ENCODE results near the gene KLHL34. TPM values are rescaled to one million over a fixed set of nuclear protein-coding genes. Genes with fewer than 3 reads are reported as not detected.

The KLHL34 gene
- total RNA-seq, 1 experiment from 2014 or later, result 0.05 TPM

DNA sequence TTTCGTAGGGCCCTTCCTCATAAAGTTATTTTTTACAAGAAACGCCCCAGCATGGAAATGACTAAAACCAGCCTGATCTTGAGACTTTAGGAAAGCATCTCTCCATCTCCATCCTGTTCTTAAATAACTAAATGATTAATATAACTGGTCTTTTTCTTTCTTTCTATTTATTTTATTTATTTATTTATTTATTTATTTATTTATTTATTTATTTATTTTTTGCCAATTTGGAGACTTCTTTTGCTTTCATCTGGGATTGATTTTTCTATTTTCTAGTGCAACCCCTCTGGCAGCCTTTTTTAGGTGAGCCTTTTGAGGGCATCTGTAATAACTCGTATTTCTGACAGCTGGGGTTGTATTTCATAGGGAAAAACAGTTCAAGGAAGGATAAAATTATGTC, 1.2 kb upstream of the KLHL34 start:
- Histone ChIP-seq H3K27ac (ENCODE audit: low read length) (no peak overlapping the region), H3K4me1 (ENCODE audit: control insufficient read depth, insufficient read depth, low read length) (no peaks in the 10 kb centered on the region), H3K4me3 (ENCODE audit: low read depth in 2 of 2, low read length in 2 of 2) (peak overlapping the region in 1 of 2 experiments; percentile 43; a peak in 2 of 4 replicates), H3K36me3 (ENCODE audit: control insufficient read depth, insufficient read depth, low read length) (no peaks in the 10 kb centered on the region), H3K27me3 (ENCODE audit: control insufficient read depth, insufficient read depth, low read length) (no peaks in the 10 kb centered on the region), H3K9me3 (ENCODE audit: control insufficient read depth, insufficient read depth, low read depth, low read length) (no peaks in the 10 kb centered on the region)
- intact Hi-C loops (cut with micrococcal nuclease; ENCODE audit: unreplicated experiment) (no loop called here), in situ Hi-C loops (cut with HindIII; ENCODE audit: low pct_unique_long_range_greater_than_20kb, low sequenced_read_pairs) (no loop called here)
- TF ChIP-seq, protein P1, sequence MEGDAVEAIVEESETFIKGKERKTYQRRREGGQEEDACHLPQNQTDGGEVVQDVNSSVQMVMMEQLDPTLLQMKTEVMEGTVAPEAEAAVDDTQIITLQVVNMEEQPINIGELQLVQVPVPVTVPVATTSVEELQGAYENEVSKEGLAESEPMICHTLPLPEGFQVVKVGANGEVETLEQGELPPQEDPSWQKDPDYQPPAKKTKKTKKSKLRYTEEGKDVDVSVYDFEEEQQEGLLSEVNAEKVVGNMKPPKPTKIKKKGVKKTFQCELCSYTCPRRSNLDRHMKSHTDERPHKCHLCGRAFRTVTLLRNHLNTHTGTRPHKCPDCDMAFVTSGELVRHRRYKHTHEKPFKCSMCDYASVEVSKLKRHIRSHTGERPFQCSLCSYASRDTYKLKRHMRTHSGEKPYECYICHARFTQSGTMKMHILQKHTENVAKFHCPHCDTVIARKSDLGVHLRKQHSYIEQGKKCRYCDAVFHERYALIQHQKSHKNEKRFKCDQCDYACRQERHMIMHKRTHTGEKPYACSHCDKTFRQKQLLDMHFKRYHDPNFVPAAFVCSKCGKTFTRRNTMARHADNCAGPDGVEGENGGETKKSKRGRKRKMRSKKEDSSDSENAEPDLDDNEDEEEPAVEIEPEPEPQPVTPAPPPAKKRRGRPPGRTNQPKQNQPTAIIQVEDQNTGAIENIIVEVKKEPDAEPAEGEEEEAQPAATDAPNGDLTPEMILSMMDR (IDR thresholded peaks at IDR 0.05), result no peak
- no peak for TF ChIP-seq SIN3A (IDR thresholded peaks at IDR 0.05; ENCODE audit: borderline replicate concordance, insufficient read depth, low read depth, low read length)
- TF ChIP-seq, protein P2, sequence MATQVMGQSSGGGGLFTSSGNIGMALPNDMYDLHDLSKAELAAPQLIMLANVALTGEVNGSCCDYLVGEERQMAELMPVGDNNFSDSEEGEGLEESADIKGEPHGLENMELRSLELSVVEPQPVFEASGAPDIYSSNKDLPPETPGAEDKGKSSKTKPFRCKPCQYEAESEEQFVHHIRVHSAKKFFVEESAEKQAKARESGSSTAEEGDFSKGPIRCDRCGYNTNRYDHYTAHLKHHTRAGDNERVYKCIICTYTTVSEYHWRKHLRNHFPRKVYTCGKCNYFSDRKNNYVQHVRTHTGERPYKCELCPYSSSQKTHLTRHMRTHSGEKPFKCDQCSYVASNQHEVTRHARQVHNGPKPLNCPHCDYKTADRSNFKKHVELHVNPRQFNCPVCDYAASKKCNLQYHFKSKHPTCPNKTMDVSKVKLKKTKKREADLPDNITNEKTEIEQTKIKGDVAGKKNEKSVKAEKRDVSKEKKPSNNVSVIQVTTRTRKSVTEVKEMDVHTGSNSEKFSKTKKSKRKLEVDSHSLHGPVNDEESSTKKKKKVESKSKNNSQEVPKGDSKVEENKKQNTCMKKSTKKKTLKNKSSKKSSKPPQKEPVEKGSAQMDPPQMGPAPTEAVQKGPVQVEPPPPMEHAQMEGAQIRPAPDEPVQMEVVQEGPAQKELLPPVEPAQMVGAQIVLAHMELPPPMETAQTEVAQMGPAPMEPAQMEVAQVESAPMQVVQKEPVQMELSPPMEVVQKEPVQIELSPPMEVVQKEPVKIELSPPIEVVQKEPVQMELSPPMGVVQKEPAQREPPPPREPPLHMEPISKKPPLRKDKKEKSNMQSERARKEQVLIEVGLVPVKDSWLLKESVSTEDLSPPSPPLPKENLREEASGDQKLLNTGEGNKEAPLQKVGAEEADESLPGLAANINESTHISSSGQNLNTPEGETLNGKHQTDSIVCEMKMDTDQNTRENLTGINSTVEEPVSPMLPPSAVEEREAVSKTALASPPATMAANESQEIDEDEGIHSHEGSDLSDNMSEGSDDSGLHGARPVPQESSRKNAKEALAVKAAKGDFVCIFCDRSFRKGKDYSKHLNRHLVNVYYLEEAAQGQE (IDR thresholded peaks at IDR 0.05; ENCODE audit: insufficient read depth in 1 of 2, low read depth in 2 of 2, low read length in 1 of 2), result no peak
- no peak for TF ChIP-seq TCF7L2 (IDR thresholded peaks at IDR 0.05; ENCODE audit: low read depth, low read length)
- TF ChIP-seq POLR2AphosphoS5 (IDR thresholded peaks at IDR 0.05; ENCODE audit: low read depth, low read length), result no peak
- CTCF ChIA-PET, result no interaction called here
- BruUV-seq (replicated peaks), result no TSS peak
- POLR2A ChIA-PET, result no interaction called here
- ATAC-seq (no peak), DNase-seq (ENCODE audit: low read depth, low spot score) (no peak)

DNA sequence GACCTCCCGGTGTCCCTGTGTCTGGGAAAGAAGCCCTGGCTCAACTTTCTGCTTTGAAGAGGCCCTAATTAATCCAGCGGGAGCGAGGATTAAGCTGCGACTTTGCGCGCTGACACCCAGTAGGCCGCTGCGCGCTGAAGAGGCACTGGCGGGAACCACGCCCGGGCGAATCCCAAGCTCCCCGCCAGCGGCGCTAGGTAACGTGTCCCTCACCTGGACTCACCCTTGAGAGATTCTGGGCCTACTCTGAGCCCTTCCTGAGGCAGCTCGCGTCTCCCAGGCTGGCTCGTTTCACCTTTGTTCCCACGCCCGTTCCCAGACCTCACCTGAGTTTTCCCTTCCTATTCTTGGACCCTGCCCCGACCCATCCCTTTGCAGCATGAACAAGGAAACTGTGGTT, 616 bp upstream of the KLHL34 start:
- peak overlapping the region; percentile 29 to 43 for H3K4me3 ChIP-seq (ENCODE audit: low read depth in 2 of 2, low read length in 2 of 2)

DNA sequence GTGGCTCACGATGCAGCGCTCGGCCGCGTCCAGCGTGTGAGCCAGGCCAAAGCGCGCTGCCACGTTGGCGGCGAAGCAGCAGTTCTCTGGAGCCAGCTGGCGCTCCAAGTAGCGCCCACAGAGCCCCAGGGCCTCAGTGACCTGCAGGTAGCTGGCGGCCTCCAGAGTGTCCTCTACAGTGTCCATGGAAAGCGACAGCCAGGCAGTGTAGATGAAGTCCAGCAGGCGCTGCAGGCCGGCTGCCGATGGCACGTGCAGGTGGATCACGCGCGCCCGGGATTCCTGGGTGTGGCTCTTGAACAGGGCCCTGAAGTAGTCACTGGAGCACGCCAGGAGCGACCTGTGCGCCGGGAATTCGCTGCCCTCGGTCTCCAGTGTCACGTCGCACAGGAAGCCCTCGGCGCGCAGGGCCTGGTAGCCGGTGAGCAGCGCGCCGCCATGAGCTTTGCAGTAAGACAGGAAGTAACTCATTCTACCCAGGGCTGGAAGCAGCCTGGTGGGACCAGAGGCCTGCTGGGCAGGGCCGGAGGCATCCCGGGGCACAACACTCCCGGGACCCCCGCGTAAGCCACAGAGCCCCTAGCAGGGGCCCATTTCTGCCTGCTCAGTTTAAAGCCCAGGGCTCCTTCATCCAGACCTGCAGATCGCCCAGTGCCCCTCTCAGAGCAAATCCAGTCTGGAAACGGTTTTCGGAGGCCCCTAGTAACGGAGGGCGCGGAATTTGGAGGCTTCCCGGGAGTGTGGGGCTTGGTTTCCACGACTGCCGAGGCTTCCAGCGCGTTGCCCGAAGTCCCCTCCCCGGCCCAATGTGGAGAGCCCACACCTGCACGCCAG, 595 bp downstream of the KLHL34 start:
- H3K36me3 ChIP-seq (ENCODE audit: control insufficient read depth, insufficient read depth, low read length), result no peaks in the 10 kb centered on the region
- no peak overlapping the region for H3K4me3 ChIP-seq (ENCODE audit: low read depth in 2 of 2, low read length in 2 of 2)
- DNase-seq (ENCODE audit: low read depth, low spot score), result no peak
- TF ChIP-seq SIN3A (IDR thresholded peaks at IDR 0.05; ENCODE audit: borderline replicate concordance, insufficient read depth, low read depth, low read length), result no peak
- TF ChIP-seq, protein P1 (IDR thresholded peaks at IDR 0.05), result no peak
- TF ChIP-seq TCF7L2 (IDR thresholded peaks at IDR 0.05; ENCODE audit: low read depth, low read length), result no peak
- TF ChIP-seq POLR2AphosphoS5 (IDR thresholded peaks at IDR 0.05; ENCODE audit: low read depth, low read length), result no peak
- TF ChIP-seq, protein P2 (IDR thresholded peaks at IDR 0.05; ENCODE audit: insufficient read depth in 1 of 2, low read depth in 2 of 2, low read length in 1 of 2), result no peak
- intact Hi-C loops (cut with micrococcal nuclease; ENCODE audit: unreplicated experiment), result no loop called here
- CTCF ChIA-PET, result no interaction called here
- ATAC-seq, result no peak
- BruUV-seq (replicated peaks), result no TSS peak
- no peaks in the 10 kb centered on the region for H3K4me1 ChIP-seq (ENCODE audit: control insufficient read depth, insufficient read depth, low read length)
- no peaks in the 10 kb centered on the region for H3K9me3 ChIP-seq (ENCODE audit: control insufficient read depth, insufficient read depth, low read depth, low read length)
- no peak overlapping the region for H3K27ac ChIP-seq (ENCODE audit: low read length)
- in situ Hi-C loops (cut with HindIII; ENCODE audit: low pct_unique_long_range_greater_than_20kb, low sequenced_read_pairs), result no loop called here
- POLR2A ChIA-PET, result no interaction called here
- H3K27me3 ChIP-seq (ENCODE audit: control insufficient read depth, insufficient read depth, low read length), result no peaks in the 10 kb centered on the region

More for the DNA sequence above, 616 bp upstream of the KLHL34 start:
- POLR2A ChIA-PET, result no interaction called here
- Histone ChIP-seq H3K27ac (ENCODE audit: low read length) (no peak overlapping the region), H3K36me3 (ENCODE audit: control insufficient read depth, insufficient read depth, low read length) (no peaks in the 10 kb centered on the region), H3K27me3 (ENCODE audit: control insufficient read depth, insufficient read depth, low read length) (no peaks in the 10 kb centered on the region), H3K4me1 (ENCODE audit: control insufficient read depth, insufficient read depth, low read length) (no peaks in the 10 kb centered on the region), H3K9me3 (ENCODE audit: control insufficient read depth, insufficient read depth, low read depth, low read length) (no peaks in the 10 kb centered on the region)
- ATAC-seq (peak; percentile 74), DNase-seq (ENCODE audit: low read depth, low spot score) (no peak)
- intact Hi-C loops (cut with micrococcal nuclease; ENCODE audit: unreplicated experiment), result no loop called here
- no TSS peak for BruUV-seq (replicated peaks)
- no peak for TF ChIP-seq TCF7L2 (IDR thresholded peaks at IDR 0.05; ENCODE audit: low read depth, low read length)
- no peak for TF ChIP-seq SIN3A (IDR thresholded peaks at IDR 0.05; ENCODE audit: borderline replicate concordance, insufficient read depth, low read depth, low read length)
- CTCF ChIA-PET, result no interaction called here
- in situ Hi-C loops (cut with HindIII; ENCODE audit: low pct_unique_long_range_greater_than_20kb, low sequenced_read_pairs), result no loop called here

All from Panc1 (cell line).